ENCODE measurements around the gene SNAPC1. TPM values are rescaled to one million over a fixed set of nuclear protein-coding genes. Genes with fewer than 3 reads are reported as not detected.

The SNAPC1 gene
- total RNA-seq, 1 donor from 2014 or later: 5.2 TPM

DNA sequence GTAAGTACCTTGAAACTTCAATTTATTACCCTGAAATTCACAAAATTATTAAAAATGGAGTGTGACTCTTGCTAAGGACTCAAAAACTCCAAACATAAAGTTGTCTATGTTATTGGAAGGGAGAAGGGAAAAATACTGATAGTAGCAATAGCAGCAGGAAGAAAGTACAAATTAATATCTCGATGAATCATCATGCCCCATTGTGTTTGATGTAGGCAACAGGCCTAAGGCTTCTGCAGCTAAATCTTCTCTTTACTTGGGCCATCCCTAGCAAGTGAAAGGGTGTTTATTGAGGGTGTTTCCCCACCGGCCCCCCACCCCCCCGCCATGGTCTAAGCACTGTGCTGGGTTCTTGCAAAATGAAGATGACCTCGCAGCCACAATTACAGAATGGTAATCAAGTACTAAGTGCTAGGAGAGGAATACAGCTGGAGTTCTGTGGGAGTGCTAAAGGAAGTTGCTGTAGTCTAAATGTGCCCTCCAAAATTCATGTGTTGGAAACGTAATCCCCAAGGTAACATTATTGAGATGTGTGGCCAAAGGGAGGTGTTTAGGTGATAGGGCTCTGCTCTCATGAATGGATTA is 76.5 kb downstream of the SNAPC1 start:
- Mint-ChIP-seq H3K4me3 (ENCODE audit: unreplicated experiment) (no peak overlapping the region), H3K27me3 (ENCODE audit: unreplicated experiment) (peaks cover 1% of the 10 kb centered on the region), H3K4me1 (ENCODE audit: unreplicated experiment) (no peaks in the 10 kb centered on the region), H3K9me3 (ENCODE audit: unreplicated experiment) (no peaks in the 10 kb centered on the region), H3K36me3 (ENCODE audit: low read depth, unreplicated experiment) (no peaks in the 10 kb centered on the region), H3K27ac (ENCODE audit: unreplicated experiment) (no peak overlapping the region)
- TF ChIP-seq, protein P1, sequence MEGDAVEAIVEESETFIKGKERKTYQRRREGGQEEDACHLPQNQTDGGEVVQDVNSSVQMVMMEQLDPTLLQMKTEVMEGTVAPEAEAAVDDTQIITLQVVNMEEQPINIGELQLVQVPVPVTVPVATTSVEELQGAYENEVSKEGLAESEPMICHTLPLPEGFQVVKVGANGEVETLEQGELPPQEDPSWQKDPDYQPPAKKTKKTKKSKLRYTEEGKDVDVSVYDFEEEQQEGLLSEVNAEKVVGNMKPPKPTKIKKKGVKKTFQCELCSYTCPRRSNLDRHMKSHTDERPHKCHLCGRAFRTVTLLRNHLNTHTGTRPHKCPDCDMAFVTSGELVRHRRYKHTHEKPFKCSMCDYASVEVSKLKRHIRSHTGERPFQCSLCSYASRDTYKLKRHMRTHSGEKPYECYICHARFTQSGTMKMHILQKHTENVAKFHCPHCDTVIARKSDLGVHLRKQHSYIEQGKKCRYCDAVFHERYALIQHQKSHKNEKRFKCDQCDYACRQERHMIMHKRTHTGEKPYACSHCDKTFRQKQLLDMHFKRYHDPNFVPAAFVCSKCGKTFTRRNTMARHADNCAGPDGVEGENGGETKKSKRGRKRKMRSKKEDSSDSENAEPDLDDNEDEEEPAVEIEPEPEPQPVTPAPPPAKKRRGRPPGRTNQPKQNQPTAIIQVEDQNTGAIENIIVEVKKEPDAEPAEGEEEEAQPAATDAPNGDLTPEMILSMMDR (IDR thresholded peaks at IDR 0.05; ENCODE audit: unreplicated experiment): no peak
- no peak for DNase-seq (ENCODE audit: low spot score)

GRCh38 chr14:61839507-61839906 is 77.3 kb downstream of the SNAPC1 start:
- Mint-ChIP-seq H3K27ac (ENCODE audit: unreplicated experiment) (no peak overlapping the region), H3K36me3 (ENCODE audit: low read depth, unreplicated experiment) (no peaks in the 10 kb centered on the region), H3K27me3 (ENCODE audit: unreplicated experiment) (peaks cover 1% of the 10 kb centered on the region), H3K4me1 (ENCODE audit: unreplicated experiment) (no peaks in the 10 kb centered on the region), H3K9me3 (ENCODE audit: unreplicated experiment) (no peaks in the 10 kb centered on the region), H3K4me3 (ENCODE audit: unreplicated experiment) (no peak overlapping the region)
- TF ChIP-seq, protein P1 (IDR thresholded peaks at IDR 0.05; ENCODE audit: unreplicated experiment): no peak
- no peak for DNase-seq (ENCODE audit: low spot score)

GRCh38 chr14:61841145-61841544 is 78.9 kb downstream of the SNAPC1 start:
- Mint-ChIP-seq H3K27me3 (ENCODE audit: unreplicated experiment) (peaks cover 1% of the 10 kb centered on the region), H3K9me3 (ENCODE audit: unreplicated experiment) (no peaks in the 10 kb centered on the region)

More at GRCh38 chr14:61841145-61841544, 78.9 kb downstream of the SNAPC1 start:
- no peak for DNase-seq (ENCODE audit: low spot score)
- H3K4me3 Mint-ChIP-seq (ENCODE audit: unreplicated experiment): no peak overlapping the region
- no peaks in the 10 kb centered on the region for H3K36me3 Mint-ChIP-seq (ENCODE audit: low read depth, unreplicated experiment)
- no peak overlapping the region for H3K27ac Mint-ChIP-seq (ENCODE audit: unreplicated experiment)
- no peaks in the 10 kb centered on the region for H3K4me1 Mint-ChIP-seq (ENCODE audit: unreplicated experiment)
- TF ChIP-seq, protein P1 (IDR thresholded peaks at IDR 0.05; ENCODE audit: unreplicated experiment): no peak

Other genes starting within 250 kb of the SNAPC1 start
- gene HIF1A, start 66.9 kb upstream of the SNAPC1 start, total RNA-seq (ENCODE audit: unreplicated experiment): 203 TPM
- 0.23 TPM for gene SYT16, start 50.3 kb downstream of the SNAPC1 start, total RNA-seq (ENCODE audit: unreplicated experiment)

Measured in endothelial cell (in vitro differentiated cells).